ENCODE results near the gene STN1.

STN1 gene

DNA sequence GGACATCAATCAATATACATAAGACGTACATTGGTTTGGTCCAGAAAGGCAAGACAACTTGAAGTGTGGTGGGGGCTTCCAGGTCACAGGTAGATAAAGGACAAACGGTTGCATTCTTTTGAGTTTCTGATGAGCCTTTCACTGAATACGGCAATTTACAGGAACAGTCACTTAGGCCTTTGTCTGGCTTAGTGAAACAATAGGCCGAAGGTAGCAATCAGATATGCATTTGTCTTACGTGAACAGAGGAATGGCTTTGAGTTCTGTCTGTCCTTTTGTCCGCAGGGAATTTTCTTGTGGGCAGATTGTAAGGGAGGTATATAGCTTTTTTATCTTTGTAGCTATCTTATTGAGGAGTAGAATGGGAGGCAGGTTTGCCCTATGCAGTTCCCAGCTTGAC lies 10.8 kb upstream of the STN1 start:
- TF ChIP-seq, protein P1, sequence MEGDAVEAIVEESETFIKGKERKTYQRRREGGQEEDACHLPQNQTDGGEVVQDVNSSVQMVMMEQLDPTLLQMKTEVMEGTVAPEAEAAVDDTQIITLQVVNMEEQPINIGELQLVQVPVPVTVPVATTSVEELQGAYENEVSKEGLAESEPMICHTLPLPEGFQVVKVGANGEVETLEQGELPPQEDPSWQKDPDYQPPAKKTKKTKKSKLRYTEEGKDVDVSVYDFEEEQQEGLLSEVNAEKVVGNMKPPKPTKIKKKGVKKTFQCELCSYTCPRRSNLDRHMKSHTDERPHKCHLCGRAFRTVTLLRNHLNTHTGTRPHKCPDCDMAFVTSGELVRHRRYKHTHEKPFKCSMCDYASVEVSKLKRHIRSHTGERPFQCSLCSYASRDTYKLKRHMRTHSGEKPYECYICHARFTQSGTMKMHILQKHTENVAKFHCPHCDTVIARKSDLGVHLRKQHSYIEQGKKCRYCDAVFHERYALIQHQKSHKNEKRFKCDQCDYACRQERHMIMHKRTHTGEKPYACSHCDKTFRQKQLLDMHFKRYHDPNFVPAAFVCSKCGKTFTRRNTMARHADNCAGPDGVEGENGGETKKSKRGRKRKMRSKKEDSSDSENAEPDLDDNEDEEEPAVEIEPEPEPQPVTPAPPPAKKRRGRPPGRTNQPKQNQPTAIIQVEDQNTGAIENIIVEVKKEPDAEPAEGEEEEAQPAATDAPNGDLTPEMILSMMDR (conservative IDR thresholded peaks at IDR 0.05): no peak
- TF ChIP-seq ZFX (IDR thresholded peaks at IDR 0.05): no peak
- no peak overlapping the region for H3K27ac ChIP-seq

DNA sequence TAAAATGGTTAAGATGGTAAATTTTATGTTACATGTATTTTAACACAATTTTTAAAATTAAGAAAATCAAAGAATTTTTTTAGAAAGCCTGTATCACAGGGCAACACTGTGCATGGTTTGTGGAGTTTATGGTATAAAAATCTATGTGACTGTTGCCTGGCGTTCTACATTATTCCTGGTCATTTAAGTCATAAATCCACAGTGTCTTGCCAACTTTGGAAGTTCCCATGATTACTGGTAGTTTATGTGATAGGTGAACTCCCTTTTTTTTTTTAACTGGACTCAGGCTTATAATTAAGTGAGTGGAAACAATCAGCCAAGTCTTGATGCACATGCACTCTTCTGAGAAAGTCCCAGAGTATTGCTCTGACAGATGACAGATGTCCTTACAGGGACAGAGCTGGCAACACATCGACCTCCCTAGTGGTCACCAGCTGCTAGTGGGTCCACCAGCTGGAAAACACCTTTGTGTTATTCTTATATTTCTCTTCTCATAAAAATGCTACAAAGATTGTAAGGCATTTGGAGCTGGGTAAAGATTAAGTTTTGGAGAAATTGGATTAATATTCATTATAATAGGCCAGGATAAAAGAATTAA lies 8.8 kb upstream of the STN1 start:
- TF ChIP-seq, protein P1 (conservative IDR thresholded peaks at IDR 0.05): no peak; the same call in 1 of the 2 replicates
- TF ChIP-seq ZFX (IDR thresholded peaks at IDR 0.05): no peak
- no peak overlapping the region for H3K27ac ChIP-seq

DNA sequence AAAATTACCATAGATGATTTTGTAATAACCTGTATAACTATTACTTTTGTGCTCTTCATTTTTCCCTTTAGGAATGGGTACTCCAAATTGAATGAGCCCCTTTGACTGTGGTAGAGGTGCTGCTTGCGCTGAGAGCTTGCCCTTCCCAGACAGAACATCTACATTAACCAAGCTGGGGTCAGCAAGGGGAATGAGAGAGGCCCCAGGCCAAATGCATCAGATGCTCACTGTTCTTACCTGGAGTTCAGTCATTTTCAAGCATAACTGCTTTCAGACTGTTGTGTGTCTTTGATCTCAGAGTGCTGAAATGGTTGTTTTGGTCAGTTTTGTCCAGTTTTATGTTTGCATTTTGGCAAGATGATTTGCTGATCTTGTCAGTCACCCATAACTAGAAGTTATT lies 7.6 kb upstream of the STN1 start:
- no peak overlapping the region for H3K27ac ChIP-seq
- TF ChIP-seq, protein P1 (conservative IDR thresholded peaks at IDR 0.05): no peak
- no peak for TF ChIP-seq ZFX (IDR thresholded peaks at IDR 0.05)

DNA sequence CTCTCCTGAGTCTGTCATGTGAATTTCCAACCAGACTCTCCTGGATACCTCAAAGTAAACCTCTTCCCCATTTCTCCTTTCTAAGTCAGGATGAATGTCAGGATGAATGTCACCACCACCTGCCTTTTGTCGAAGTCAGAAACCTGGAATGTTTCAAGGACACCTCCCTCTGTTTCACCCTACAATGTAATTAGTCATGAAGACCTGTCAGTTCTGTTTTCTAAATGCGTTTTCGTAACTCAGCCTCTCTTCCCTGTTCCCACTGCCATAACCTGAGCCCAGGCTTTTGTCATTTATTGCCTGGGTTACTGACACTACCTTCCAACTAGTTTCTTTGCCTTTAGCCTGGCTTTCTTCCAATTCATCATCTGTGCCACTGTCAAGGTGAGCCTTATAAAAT lies 5.5 kb upstream of the STN1 start:
- TF ChIP-seq ZFX (IDR thresholded peaks at IDR 0.05): no peak
- TF ChIP-seq, protein P1 (conservative IDR thresholded peaks at IDR 0.05): no peak
- H3K27ac ChIP-seq: no peak overlapping the region

DNA sequence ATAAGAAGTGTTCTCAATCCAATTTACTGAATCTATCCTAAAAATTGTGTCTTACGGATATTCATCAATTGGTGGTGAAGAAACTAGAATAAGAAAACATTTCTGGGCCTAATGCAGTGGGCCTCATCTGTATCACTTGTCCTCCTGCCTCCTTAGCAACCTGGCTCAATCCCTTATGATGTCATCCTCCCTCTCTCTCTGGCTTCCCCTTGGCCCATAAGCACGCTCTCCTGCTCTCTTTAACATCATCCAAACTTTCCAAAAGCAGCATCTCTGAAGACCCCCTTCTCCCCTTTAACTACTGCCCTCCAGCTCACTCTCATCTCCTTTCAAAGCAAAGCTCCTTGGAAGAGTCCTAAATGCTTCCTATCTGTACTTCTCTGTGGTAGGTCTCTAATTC lies 4.7 kb upstream of the STN1 start:
- H3K27ac ChIP-seq: no peak overlapping the region
- TF ChIP-seq, protein P1 (conservative IDR thresholded peaks at IDR 0.05): no peak
- TF ChIP-seq ZFX (IDR thresholded peaks at IDR 0.05): no peak

DNA sequence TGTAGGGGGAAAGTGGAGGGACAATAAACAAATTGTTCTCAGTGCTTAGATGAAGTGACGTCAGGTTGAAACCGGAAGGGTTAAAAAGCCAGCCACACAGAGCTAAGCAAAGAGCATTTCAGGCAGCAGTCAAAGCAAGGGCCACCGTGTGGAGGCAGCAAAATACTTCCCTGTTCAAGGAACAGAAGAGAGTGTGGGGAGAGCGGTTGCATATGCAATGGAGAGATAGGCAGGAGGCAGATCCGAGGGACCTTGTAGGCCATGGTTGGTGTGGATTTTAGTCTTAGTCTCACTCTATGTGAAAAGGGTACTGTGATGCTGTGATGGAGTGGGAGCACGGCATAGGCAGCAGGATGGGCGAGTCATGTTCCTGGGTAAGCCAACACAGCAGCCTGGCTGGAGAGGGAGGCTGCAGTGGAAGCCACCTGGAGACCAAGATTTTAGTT lies 3.8 kb upstream of the STN1 start:
- H3K27ac ChIP-seq: no peak overlapping the region
- TF ChIP-seq, protein P1 (conservative IDR thresholded peaks at IDR 0.05): no peak
- no peak for TF ChIP-seq ZFX (IDR thresholded peaks at IDR 0.05)

DNA sequence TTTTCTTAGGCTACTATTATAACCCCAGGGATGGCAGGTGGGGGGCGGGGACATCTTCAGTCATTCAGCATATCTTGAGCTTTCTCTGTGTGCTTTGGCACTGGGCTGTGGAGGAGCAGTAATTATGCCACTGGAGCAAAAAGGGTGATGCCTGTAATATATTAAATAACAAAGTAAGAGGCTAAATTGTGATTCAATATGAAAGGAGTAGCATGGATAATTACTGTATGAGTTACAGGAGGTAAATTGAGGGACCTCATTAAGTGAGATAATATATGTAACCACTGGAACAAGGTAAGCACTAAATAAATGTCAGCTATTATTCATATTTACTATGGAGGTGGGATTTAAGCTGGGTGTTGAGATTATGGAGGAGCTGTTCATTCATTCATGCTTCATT lies 3.3 kb upstream of the STN1 start:
- TF ChIP-seq, protein P1 (conservative IDR thresholded peaks at IDR 0.05): no peak
- TF ChIP-seq ZFX (IDR thresholded peaks at IDR 0.05): no peak
- no peak overlapping the region for H3K27ac ChIP-seq

Data from C4-2B (cell line).